GM19023 (cell line): ENCODE data around the gene BEND5.

Experiments used
- ATAC-seq: cut with Tn5 transposase; IDR thresholded peaks from one replicate; pipeline ENCODE4 v1.9.1; 2021; ENCODE audit warnings: mild to moderate bottlenecking, moderate library complexity; ENCODE audit not compliant: unreplicated experiment

The BEND5 gene

GRCh38 chr1:48683839-48684238 is 92.9 kb downstream of the BEND5 start:
- no peak for ATAC-seq

GRCh38 chr1:48681476-48682305 is 95.0 kb downstream of the BEND5 start:
- no peak for ATAC-seq

GRCh38 chr1:48680411-48681035 is 96.2 kb downstream of the BEND5 start:
- ATAC-seq: no peak

- no peak for ATAC-seq
These were observed 96.8 kb downstream of the BEND5 start for GRCh38 chr1:48679859-48680258.

- ATAC-seq: peak; percentile 40
These were observed 97.8 kb downstream of the BEND5 start for GRCh38 chr1:48678710-48679505.
